NT2/D1 (cell line): ENCODE results near the gene GIT1.

ENCODE experiments used
- DNase-seq: peaks from one replicate; pipeline ENCODE4 v3.0.0-alpha.2; 2011; ENCODE audit warnings: low read depth, low spot score
- H3K27me3 ChIP-seq: 2 replicates; pipeline ENCODE4 v1.6.0; 2011; ENCODE audit warnings: mild to moderate bottlenecking; ENCODE audit not compliant: insufficient read length, insufficient read depth
- H3K36me3 ChIP-seq: 2 replicates; pipeline ENCODE4 v1.6.1; 2011; ENCODE audit warnings: mild to moderate bottlenecking, low read length, mixed read lengths; ENCODE audit not compliant: insufficient read depth, insufficient read length
- H3K4me1 ChIP-seq: 2 replicates; pipeline ENCODE4 v1.5.1; 2011; ENCODE audit not compliant: insufficient read depth, insufficient read length
- H3K4me3 ChIP-seq: 2 replicates; pipeline ENCODE4 v1.5.1; 2011; ENCODE audit warnings: low read depth; ENCODE audit not compliant: insufficient read length
- H3K9ac ChIP-seq: 2 replicates; pipeline ENCODE4 v1.6.0; 2011; ENCODE audit warnings: low read depth; ENCODE audit not compliant: insufficient read length
- H3K9me3 ChIP-seq: 2 replicates; pipeline ENCODE4 v1.5.1; 2011; ENCODE audit warnings: mild to moderate bottlenecking, low read length; ENCODE audit not compliant: insufficient read depth
- SUZ12 ChIP-seq: IDR thresholded peaks from 2 replicates; pipeline ENCODE4 v1.6.1; 2011; ENCODE audit not compliant: insufficient read length, insufficient read depth; ENCODE audit errors: extremely low read depth
- YY1 ChIP-seq: IDR thresholded peaks from 2 replicates; pipeline ENCODE4 v1.6.1; 2011; ENCODE audit not compliant: insufficient read length, insufficient read depth
- ZNF274 ChIP-seq: IDR thresholded peaks from 2 replicates; pipeline ENCODE4 v1.6.1; 2011; ENCODE audit warnings: mild to moderate bottlenecking, low read depth, low read length

Gene GIT1

DNA sequence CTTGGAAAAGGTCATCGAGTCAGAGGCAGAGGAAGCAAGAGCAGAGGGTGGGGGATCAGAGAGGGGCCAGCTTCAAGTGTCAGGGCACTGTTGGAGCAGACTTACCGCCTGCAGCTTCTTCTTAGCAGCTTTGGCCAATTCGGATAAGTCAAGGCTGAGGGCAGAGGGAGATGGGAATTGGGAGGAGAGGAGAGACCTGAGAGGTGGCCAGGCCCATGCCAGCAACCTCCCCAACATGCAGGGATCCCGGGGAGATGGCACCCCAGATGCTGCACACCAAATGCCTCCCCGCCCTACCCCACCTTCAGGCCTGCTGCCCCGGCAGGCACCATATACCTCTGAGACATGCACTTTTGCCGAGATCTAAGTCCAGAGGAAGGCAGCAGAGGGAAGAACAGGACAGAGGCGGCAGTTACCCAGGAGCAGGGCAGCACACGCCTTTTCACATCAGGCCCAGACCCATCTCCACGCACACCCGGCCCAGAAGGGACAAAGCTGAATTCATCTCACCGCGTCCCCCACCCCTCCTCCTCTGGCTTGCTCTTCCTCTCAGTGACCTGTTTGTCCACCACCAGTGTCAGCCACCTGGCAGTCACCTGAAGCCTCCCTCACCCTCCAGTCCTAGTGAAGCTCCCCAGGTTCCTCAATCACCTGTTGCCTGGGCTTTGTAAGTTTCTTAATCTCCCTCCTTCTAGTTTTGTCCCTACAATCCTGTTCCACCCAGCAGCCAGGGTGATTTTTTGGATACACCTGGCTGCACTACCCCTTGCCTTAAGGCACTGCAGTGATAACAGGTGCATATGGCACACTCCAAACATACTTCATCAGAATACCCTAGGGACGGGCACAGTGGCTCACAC lies 10.6 kb downstream of the GIT1 start:
- DNase-seq, result no peak
- H3K9me3 ChIP-seq, result peaks cover 6% of the 10 kb centered on the region; the same call in 1 of the 2 replicates
- peaks cover 85% of the 10 kb centered on the region for H3K36me3 ChIP-seq
- H3K27me3 ChIP-seq, result no peaks in the 10 kb centered on the region
- no peak overlapping the region for H3K9ac ChIP-seq
- TF ChIP-seq ZNF274 (no peak), SUZ12 (no peak), YY1 (no peak)
- H3K4me3 ChIP-seq, result no peak overlapping the region
- H3K4me1 ChIP-seq, result peaks cover 4% of the 10 kb centered on the region

- H3K36me3 ChIP-seq, result peaks cover 87% of the 10 kb centered on the region
- no peaks in the 10 kb centered on the region for H3K9me3 ChIP-seq
- peaks cover 4% of the 10 kb centered on the region for H3K4me1 ChIP-seq
- TF ChIP-seq SUZ12, result no peak
- no peak for TF ChIP-seq YY1
- TF ChIP-seq ZNF274, result no peak
- no peak overlapping the region for H3K4me3 ChIP-seq
- DNase-seq, result no peak
- no peak overlapping the region for H3K9ac ChIP-seq
- H3K27me3 ChIP-seq, result no peaks in the 10 kb centered on the region
Measured at GRCh38 chr17:29577385-29578211, 11.8 kb downstream of the GIT1 start.

GRCh38 chr17:29577001-29577370 lies 12.5 kb downstream of the GIT1 start:
- no peaks in the 10 kb centered on the region for H3K27me3 ChIP-seq
- no peak overlapping the region for H3K9ac ChIP-seq
- no peak for DNase-seq
- no peak for TF ChIP-seq YY1
- no peak for TF ChIP-seq SUZ12
- TF ChIP-seq ZNF274, result no peak
- H3K4me1 ChIP-seq, result peaks cover 4% of the 10 kb centered on the region
- H3K9me3 ChIP-seq, result no peaks in the 10 kb centered on the region
- H3K4me3 ChIP-seq, result no peak overlapping the region
- peaks cover 84% of the 10 kb centered on the region for H3K36me3 ChIP-seq

- H3K4me1 ChIP-seq, result peaks cover 4% of the 10 kb centered on the region
- H3K36me3 ChIP-seq, result peaks cover 85% of the 10 kb centered on the region
- TF ChIP-seq ZNF274 (no peak), YY1 (no peak), SUZ12 (no peak)
- H3K9me3 ChIP-seq, result no peaks in the 10 kb centered on the region
- H3K4me3 ChIP-seq, result no peak overlapping the region
- no peak overlapping the region for H3K9ac ChIP-seq
- no peak for DNase-seq
- H3K27me3 ChIP-seq, result no peaks in the 10 kb centered on the region
Measured at GRCh38 chr17:29576214-29577000, 13.0 kb downstream of the GIT1 start.

DNA sequence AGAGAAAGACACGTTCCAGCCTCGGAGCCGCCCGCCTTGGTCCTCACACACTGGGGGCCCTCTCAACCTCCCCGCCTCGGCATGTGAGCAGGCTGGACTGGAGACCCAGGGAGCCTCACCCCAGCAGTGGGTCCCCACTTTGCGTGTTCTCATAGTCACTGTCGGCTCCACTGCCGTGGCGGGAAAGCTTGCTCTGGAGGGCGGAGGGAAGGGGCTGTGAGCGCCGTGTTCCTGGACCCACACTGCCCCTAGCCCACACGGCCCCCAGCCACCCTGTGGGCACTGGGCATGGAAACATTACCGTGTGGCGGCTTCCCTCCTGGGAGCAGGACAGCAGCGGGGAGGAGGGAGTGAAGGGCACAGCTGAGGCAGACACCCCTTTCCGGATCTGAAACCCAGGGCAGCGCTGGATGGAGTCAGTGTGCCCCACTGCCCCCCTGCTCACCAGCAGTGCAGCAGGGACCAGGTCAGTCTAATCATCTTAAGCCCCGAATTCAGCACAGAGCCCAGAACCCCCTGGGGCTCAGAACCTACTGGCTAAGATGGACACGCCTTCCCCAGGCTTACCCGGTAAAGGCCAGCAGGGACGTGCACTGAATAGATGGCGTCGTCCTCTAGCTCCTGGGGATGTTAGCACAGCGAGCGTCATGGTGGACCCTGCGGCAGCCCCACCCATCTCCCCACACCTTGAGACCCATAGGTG lies 13.8 kb downstream of the GIT1 start:
- no peaks in the 10 kb centered on the region for H3K9me3 ChIP-seq
- peaks cover 83% of the 10 kb centered on the region for H3K36me3 ChIP-seq
- H3K4me3 ChIP-seq, result no peak overlapping the region
- no peaks in the 10 kb centered on the region for H3K27me3 ChIP-seq
- DNase-seq, result no peak
- H3K9ac ChIP-seq, result no peak overlapping the region
- no peak for TF ChIP-seq SUZ12
- no peak for TF ChIP-seq YY1
- TF ChIP-seq ZNF274, result no peak
- peaks cover 4% of the 10 kb centered on the region for H3K4me1 ChIP-seq

DNA sequence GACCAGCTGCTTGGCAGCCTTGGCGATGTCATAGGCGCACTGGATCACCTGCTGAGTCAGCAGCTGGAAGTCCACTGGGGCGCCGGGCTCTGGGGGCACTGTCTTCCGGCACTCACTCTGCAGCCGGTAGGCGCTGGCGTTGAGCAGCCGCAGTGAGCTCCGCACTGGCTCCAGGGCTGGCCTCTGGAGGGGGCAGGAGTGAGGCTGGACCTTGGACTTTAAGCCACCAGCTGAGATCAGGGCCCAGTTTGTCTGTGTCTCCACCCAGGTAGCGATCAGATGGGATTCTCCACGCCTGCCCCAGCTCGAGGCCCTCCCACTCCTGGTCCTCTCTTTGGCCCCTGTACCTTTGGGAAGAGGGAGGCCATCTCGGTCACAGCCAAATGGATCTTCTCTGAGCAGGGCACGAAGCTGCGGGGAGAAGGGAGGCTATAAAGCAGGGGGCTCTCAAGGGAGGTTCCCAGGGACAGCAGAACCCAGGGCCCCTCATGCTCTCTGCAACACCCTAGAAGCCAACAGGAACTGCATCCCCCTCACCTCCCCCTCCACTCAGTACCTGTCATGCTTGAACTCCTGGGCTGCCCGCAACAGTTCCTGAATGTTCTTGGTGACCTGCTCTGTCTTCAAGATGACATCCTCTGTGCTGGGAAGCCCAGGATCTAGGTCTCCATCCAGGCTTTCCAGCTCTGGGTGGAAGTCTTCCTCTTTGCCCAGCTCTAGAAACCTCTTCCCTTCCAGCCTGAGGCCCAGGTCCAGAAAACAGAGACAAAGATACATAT lies 14.5 kb downstream of the GIT1 start:
- Histone ChIP-seq H3K4me1 (peaks cover 4% of the 10 kb centered on the region), H3K9me3 (no peaks in the 10 kb centered on the region), H3K4me3 (no peak overlapping the region), H3K27me3 (no peaks in the 10 kb centered on the region), H3K9ac (no peak overlapping the region), H3K36me3 (peaks cover 77% of the 10 kb centered on the region)
- TF ChIP-seq YY1, result no peak
- TF ChIP-seq SUZ12, result no peak
- TF ChIP-seq ZNF274, result no peak
- DNase-seq, result no peak
